ENCODE results near the gene RMND5A.

DNA sequence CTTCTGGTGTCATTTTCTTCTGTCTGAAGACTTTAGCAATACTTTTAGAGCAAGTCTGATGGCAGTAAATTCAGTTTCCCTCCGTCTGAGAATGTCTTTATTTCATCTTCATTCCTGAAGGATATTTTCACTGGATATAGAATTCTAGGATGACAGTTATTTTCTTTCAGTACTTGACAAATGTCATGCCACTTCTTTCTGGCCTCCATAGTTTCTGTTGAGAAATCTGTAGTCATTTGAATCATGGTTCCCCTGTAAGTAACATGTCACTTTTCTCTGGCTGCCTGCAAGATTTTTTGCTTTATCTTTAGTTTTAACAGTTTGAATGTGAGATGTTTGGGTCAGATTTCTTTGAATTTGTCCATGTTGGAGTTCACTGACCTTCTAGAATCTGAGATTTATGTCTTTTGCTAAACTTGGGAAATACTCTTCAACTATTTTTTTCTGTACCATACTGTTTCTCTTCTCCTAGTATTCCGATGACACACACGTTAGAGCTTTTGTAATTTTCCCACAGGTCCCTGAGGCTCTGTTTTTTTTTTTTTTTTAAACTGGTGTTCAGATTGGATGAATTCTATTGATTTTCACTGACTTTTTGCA lies 30.2 kb downstream of the RMND5A start:
- no peak for TF ChIP-seq CTCF (conservative IDR thresholded peaks at IDR 0.05)
- TF ChIP-seq ZFX (IDR thresholded peaks at IDR 0.05), result no peak

Data from C4-2B (cell line).